Activated naive CD8-positive, alpha-beta T cell (primary cell): Measurements from ENCODE around the gene ACTR1B.
"Not testable (repeated sequence)": the region's sequence is repeated elsewhere in the genome, so short reads cannot be mapped to it uniquely, and the experiment has no call there.

ENCODE experiments used
- H3K27ac Mint-ChIP-seq: one replicate; pipeline ENCODE4 v1.8.0; 2021; ENCODE audit warnings: mixed read lengths
- H3K27me3 Mint-ChIP-seq: one replicate; pipeline ENCODE4 v1.8.0; 2021; ENCODE audit warnings: mixed read lengths
- H3K36me3 Mint-ChIP-seq: one replicate; pipeline ENCODE4 v1.8.0; 2021; ENCODE audit warnings: mixed read lengths
- H3K4me1 Mint-ChIP-seq: one replicate; pipeline ENCODE4 v1.8.0; 2021; ENCODE audit warnings: low read depth, mixed read lengths
- H3K4me3 Mint-ChIP-seq: one replicate; pipeline ENCODE4 v1.8.0; 2021; ENCODE audit warnings: mild to moderate bottlenecking, mixed read lengths
- H3K9me3 Mint-ChIP-seq: one replicate; pipeline ENCODE4 v1.8.0; 2021; ENCODE audit warnings: low read depth, mixed read lengths

ACTR1B gene

DNA sequence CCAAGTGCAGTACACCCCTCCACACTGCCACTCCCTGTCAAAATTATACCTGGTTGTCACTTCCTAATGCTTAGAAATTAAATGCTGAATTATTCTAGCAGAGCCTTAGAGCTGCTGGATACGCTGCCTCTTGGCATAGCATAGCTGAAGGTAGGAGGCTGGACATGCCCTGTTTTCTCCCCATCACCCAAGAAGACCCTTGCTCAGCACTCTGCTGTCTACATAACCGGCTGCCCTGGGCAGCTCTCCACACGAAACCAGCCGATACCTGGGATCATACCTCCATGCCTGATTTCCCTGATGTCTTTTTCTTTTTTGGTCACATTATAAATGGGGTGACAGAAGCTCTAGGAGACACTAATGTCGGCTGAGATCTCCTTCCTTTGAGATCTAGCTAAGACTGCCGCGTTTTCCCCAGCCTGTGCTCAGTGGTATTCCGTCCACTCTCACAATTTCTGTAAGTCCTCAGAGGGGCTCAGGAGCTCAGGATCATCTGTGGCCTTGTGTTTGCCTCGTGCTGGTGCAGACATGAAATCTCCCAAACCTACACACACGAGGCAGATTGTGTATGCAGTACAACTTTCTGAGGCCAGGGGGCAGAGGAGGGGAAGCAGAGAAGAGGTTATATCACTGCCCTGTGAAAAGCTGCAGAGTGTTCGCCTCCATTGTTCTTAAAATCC lies 36.1 kb upstream of the ACTR1B start:
- Mint-ChIP-seq H3K4me3 (no peak overlapping the region), H3K36me3 (no peaks in the 10 kb centered on the region), H3K27me3 (no peaks in the 10 kb centered on the region), H3K4me1 (peaks cover 6% of the 10 kb centered on the region), H3K9me3 (no peaks in the 10 kb centered on the region), H3K27ac (no peak overlapping the region)

DNA sequence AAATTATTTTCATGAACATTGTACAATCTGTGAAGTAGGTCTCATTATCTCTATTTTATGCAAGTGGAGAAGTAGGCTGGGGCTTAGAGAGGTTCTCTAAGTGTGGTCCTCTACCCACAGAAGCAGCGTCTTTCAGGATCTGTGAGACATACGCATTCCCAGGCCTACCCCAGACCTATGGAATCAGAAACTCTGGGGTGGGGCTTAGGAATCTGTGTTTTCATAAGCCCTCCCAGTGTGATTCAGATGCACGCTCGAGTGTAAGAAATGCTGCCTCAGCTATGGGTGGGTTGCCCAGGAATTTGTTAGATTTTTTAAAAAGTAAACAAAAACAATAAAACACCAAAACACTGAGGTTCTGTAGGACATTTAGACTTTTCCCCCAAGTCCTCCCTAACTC lies 34.7 kb upstream of the ACTR1B start:
- no peaks in the 10 kb centered on the region for H3K36me3 Mint-ChIP-seq
- no peak overlapping the region for H3K4me3 Mint-ChIP-seq
- no peaks in the 10 kb centered on the region for H3K9me3 Mint-ChIP-seq
- H3K4me1 Mint-ChIP-seq = peaks cover 6% of the 10 kb centered on the region
- no peaks in the 10 kb centered on the region for H3K27me3 Mint-ChIP-seq
- no peak overlapping the region for H3K27ac Mint-ChIP-seq

DNA sequence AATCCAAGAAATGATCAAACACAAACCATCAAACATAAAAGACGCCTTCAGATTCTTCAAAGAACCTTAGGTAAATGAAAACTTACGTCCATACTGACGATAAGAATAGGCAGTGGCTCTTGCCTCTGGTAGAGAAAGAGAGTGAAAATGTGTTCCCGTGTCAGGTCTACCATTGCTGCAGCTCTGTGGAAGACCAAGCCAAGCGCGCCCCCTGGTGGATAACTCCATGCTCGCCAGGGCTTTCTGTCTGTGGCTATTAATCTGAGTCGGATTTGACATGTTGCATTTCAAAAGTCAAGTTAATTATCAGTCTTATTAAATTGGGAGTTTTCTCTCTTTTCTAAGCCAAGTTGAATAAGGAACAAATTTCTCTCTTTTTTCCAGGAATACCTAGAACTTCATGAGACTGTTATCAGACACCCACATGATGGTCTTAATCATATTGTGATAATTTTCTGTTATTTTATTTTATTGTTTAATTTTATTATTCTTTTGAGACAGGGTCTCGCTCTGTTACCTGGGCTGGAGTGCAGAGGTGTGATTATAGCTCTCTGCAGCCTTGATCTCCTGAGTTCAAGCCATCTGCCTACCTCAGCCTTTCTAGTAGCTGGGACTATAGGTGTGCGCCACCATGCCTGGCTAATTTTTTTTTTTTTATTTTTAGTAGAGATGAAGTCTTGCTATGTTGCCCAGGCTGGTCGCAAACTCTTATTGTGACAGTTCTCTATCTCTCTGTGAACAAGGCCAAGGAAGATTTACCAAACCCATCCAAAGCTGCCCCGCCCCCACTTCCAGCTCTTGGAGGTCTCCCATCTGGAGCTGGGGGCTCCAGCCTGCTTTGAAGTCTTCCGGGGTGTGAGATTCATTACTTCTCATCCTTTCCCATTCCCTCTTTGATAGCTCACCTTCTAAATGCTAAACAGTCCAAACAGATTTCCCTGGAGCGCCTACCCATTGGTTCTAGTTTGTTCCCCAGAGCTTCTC lies 33.7 kb upstream of the ACTR1B start:
- Mint-ChIP-seq H3K4me3 (no peak overlapping the region), H3K36me3 (no peaks in the 10 kb centered on the region), H3K9me3 (no peaks in the 10 kb centered on the region), H3K27me3 (no peaks in the 10 kb centered on the region), H3K4me1 (peaks cover 6% of the 10 kb centered on the region), H3K27ac (no peak overlapping the region)

DNA sequence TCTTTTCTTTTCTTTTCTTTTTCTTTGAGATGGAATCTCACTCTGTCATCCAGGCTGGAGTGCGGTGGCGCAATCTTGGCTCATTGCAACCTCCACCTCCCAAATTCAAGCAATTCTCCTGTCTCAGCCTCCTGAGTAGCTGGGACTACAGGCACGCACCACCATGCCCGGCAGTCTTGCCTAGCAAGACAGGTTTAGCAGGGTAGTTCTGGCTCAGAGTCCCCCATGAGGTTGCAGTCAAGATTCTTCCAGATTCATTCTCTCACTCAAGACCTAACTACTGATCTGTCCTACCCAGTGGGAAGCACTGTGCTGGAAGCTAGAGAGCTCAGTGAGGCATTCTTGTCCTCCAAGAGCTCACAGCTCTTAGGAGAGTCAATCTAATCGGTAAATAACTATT lies 31.9 kb upstream of the ACTR1B start:
- H3K4me1 Mint-ChIP-seq = peaks cover 6% of the 10 kb centered on the region
- H3K27ac Mint-ChIP-seq = no peak overlapping the region
- no peak overlapping the region for H3K4me3 Mint-ChIP-seq
- H3K9me3 Mint-ChIP-seq = no peaks in the 10 kb centered on the region
- H3K36me3 Mint-ChIP-seq = no peaks in the 10 kb centered on the region
- H3K27me3 Mint-ChIP-seq = no peaks in the 10 kb centered on the region

DNA sequence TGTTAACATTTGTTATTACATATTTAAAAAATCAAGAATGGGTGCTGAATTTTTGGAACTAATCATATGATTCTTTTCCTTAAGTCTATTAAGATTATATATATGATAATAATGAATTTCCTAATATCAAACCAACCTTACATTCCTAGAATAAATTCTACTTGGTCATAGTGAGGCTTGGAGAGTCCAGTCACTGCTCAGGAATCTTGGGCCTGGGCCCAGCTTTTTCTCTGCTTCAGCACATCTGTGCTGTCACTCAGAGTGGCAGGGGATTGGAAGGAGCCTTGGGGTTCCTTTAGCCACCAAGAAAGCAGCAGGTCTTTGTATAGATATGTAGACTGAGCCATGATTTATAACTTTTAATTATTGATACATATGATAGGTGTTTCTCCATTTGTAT lies 29.6 kb upstream of the ACTR1B start:
- no peaks in the 10 kb centered on the region for H3K9me3 Mint-ChIP-seq
- H3K36me3 Mint-ChIP-seq = no peaks in the 10 kb centered on the region
- H3K4me3 Mint-ChIP-seq = no peak overlapping the region
- no peaks in the 10 kb centered on the region for H3K27me3 Mint-ChIP-seq
- no peak overlapping the region for H3K27ac Mint-ChIP-seq
- H3K4me1 Mint-ChIP-seq = peaks cover 9% of the 10 kb centered on the region

DNA sequence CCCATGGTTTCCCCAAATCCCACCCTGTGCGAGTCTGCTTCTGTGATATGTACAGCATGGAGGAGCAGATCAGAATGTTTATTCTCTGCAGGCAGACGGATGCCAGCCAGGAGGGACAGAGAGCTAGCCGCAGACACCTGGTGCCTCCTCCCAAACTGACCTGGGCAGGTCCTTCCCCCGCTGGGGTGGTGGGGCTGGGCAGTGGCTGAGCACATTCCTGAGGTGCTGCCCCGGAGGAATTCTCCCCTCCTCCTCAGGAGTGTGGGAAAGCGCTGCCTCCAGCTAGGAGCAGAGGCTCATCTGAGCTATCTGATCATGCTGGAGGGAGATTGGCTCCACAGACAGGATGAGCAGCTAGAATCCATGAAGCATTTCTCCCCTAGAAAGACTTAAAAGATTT lies 27.3 kb upstream of the ACTR1B start:
- no peaks in the 10 kb centered on the region for H3K27me3 Mint-ChIP-seq
- no peaks in the 10 kb centered on the region for H3K9me3 Mint-ChIP-seq
- no peak overlapping the region for H3K27ac Mint-ChIP-seq
- no peak overlapping the region for H3K4me3 Mint-ChIP-seq
- no peaks in the 10 kb centered on the region for H3K36me3 Mint-ChIP-seq
- H3K4me1 Mint-ChIP-seq = peaks cover 10% of the 10 kb centered on the region

DNA sequence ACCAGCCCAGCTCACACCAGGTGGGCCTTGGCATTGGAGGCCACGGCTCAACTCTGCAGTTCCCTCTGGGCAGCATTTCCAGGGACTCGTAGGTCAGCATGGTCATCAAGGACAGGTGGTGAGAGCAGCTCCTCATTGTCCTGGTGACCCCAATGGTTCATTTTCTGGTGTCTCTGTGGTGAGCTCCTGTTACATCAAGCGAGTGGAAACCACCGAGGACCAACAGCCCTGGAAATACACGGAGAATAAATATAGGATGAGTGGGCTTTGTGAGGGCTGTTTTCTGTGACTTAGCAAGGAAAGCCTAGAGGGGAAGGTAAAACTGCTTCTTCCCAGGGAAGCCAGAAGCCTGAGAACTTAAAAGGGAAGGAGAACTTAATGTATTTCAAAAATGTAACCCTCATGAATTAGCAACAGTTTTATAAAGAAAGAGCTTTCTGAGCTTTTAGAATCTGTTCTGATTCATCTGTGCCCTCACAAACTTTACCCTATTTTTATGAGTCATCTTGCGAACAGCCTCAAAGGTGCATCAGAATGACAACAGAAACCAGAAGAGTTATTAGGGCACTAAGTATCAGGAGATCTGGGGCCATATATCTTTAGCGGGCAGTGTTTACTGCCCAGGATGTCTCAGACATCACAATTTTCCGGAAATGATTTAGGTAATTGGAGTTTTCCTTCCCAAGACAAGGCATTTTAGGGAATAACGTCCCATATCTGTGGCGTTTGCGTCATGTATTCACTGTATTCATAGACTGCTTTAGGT lies 24.4 kb upstream of the ACTR1B start:
- no peak overlapping the region for H3K4me3 Mint-ChIP-seq
- peaks cover 2% of the 10 kb centered on the region for H3K36me3 Mint-ChIP-seq
- peaks cover 10% of the 10 kb centered on the region for H3K4me1 Mint-ChIP-seq
- peak overlapping the region; percentile 64 for H3K27ac Mint-ChIP-seq
- H3K9me3 Mint-ChIP-seq = no peaks in the 10 kb centered on the region
- H3K27me3 Mint-ChIP-seq = no peaks in the 10 kb centered on the region

DNA sequence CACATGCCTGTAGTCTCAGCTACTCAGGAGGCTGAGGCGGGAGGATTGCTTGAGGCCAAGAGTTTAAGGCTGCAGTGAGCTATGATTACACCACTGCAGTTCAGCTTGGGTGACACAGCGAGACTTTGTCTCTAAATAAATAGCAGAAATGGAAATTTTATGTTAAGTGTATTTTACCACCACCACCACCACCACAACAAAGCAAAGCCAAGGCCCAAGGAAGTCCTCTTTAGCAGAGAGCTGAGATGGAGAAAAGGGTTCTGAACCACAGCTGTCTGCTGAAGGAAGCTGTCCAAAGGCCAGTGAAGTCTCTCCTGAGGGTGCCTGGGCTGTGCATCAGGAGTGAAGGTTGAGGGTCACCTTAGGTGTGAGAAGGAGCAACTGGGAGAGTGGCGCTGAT lies 23.4 kb upstream of the ACTR1B start:
- not testable (repeated sequence) for H3K4me1 Mint-ChIP-seq, H3K9me3 Mint-ChIP-seq, H3K27me3 Mint-ChIP-seq, H3K4me3 Mint-ChIP-seq, H3K36me3 Mint-ChIP-seq
- peak overlapping the region; percentile 16 for H3K27ac Mint-ChIP-seq

DNA sequence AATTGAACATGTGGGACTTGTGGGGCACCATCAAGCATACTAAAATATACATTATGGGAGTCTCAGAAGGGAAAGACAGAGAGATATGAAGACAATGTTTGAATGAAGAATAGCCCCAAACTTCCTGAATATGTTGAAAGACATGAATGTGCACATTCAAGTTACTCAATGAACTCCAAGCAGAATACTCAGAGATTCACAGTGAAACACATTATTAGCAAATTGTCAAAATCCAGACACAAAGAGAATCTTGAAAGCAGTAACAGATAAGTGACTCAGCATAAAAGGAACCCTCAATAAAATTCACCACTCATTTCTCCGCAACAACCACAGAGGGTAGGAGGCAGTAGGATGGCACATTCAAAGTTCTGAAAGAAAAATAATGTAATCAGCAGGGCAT lies 14.5 kb upstream of the ACTR1B start:
- no peaks in the 10 kb centered on the region for H3K27me3 Mint-ChIP-seq
- H3K9me3 Mint-ChIP-seq = no peaks in the 10 kb centered on the region
- H3K36me3 Mint-ChIP-seq = peaks cover 5% of the 10 kb centered on the region
- H3K27ac Mint-ChIP-seq = no peak overlapping the region
- H3K4me1 Mint-ChIP-seq = peaks cover 17% of the 10 kb centered on the region
- H3K4me3 Mint-ChIP-seq = no peak overlapping the region

DNA sequence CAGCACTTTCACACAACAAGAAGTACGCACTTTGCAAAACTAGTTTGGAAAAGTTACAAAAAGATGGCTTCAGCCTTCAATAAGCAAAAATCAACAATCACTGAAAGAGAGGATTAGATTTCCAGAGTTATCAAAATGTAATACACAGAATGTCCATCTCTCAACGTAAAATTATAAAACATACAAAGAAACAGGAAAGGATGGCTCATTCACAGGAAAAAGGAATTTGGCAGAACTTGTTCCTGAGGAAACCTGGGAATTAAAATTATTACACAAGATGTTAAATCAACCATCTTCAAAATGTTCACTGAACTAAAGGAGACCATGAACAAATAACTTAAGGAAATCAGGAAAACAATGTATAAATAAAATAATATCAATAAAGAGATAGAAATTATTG lies 13.6 kb upstream of the ACTR1B start:
- Mint-ChIP-seq H3K27me3 (no peaks in the 10 kb centered on the region), H3K4me3 (no peak overlapping the region), H3K27ac (no peak overlapping the region), H3K4me1 (peaks cover 21% of the 10 kb centered on the region), H3K36me3 (peaks cover 5% of the 10 kb centered on the region), H3K9me3 (no peaks in the 10 kb centered on the region)

DNA sequence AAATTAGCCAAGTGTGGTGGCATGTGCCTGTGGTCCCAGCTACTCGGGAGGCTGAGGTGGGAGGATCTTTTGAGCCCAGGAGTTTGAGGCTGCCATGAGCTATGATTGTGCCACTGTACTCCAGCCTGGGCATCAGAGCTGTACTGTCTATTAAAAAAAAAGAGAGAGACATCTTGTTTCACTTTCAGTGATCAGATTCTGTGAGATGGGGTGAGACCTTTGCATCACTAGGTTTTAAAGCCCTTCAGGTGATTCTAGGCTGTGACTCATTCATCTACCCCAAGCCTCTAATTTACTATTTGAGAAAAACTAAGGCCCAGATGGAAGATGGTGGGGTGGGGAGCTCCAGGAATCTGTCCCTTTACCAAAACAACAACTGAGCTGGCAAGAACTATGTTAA lies 12.8 kb upstream of the ACTR1B start:
- no peaks in the 10 kb centered on the region for H3K9me3 Mint-ChIP-seq
- no peak overlapping the region for H3K27ac Mint-ChIP-seq
- peaks cover 5% of the 10 kb centered on the region for H3K36me3 Mint-ChIP-seq

DNA sequence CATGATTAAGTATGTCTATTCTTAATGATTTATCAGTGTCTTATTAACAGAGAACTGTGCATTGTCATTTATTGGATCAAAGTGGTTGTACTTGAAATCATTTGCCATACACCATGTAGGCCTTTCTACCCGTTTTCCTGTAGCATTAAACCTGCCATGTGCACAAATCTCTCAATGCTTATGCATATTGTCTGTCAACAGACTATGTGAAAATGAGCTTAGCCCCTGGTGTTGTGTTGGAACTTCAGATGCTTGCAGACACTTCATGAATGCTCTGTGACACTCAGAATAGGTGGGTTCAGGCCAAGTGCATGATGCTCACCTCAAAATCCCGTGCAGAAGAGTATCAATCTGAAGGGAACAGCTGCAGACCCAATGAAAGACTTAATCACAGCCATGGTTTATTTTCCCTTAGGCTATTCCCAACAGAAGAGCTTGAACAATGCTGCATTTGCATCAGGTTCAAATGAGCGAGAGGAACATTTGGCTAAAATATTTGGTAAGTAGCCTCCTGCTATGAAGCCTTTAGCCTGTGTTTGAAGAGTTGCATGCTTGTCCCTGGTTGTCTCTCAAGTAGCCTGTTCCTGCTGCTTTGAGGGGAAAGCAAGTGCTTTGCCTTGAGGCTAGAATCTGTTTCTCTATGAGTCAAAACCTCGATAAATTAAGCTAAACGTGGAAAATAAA lies 11.7 kb upstream of the ACTR1B start:
- no peak overlapping the region for H3K4me3 Mint-ChIP-seq
- H3K36me3 Mint-ChIP-seq = peaks cover 5% of the 10 kb centered on the region
- no peaks in the 10 kb centered on the region for H3K9me3 Mint-ChIP-seq

More for the DNA sequence above, 12.8 kb upstream of the ACTR1B start:
- peaks cover 21% of the 10 kb centered on the region for H3K4me1 Mint-ChIP-seq
- H3K27me3 Mint-ChIP-seq = no peaks in the 10 kb centered on the region
- no peak overlapping the region for H3K4me3 Mint-ChIP-seq

DNA sequence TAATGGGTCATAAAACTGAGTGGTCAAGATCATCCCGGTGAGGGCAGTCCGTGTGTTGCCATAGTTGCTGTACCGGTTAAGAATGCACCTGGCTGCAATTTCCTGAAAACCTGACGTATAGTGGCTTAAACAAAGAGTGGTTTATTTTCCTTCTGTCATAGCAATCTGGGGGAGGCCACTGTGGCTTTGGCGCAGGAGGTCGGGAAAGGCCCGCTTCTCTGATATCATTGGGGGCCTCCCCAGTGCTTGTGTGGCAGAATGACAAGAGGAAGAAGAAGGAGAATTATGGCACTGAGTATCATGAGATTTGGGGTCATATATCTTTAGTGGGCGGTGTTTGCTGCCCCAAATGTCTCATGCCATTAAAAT lies 10.1 kb upstream of the ACTR1B start:
- H3K4me1 Mint-ChIP-seq = peaks cover 21% of the 10 kb centered on the region
- peaks cover 3% of the 10 kb centered on the region for H3K36me3 Mint-ChIP-seq
- H3K4me3 Mint-ChIP-seq = peak overlapping the region; percentile 18
- peak overlapping the region; percentile 70 for H3K27ac Mint-ChIP-seq
- no peaks in the 10 kb centered on the region for H3K9me3 Mint-ChIP-seq
- H3K27me3 Mint-ChIP-seq = no peaks in the 10 kb centered on the region

More for the DNA sequence above, 11.7 kb upstream of the ACTR1B start:
- H3K4me1 Mint-ChIP-seq = peaks cover 21% of the 10 kb centered on the region
- H3K27ac Mint-ChIP-seq = no peak overlapping the region
- no peaks in the 10 kb centered on the region for H3K27me3 Mint-ChIP-seq

DNA sequence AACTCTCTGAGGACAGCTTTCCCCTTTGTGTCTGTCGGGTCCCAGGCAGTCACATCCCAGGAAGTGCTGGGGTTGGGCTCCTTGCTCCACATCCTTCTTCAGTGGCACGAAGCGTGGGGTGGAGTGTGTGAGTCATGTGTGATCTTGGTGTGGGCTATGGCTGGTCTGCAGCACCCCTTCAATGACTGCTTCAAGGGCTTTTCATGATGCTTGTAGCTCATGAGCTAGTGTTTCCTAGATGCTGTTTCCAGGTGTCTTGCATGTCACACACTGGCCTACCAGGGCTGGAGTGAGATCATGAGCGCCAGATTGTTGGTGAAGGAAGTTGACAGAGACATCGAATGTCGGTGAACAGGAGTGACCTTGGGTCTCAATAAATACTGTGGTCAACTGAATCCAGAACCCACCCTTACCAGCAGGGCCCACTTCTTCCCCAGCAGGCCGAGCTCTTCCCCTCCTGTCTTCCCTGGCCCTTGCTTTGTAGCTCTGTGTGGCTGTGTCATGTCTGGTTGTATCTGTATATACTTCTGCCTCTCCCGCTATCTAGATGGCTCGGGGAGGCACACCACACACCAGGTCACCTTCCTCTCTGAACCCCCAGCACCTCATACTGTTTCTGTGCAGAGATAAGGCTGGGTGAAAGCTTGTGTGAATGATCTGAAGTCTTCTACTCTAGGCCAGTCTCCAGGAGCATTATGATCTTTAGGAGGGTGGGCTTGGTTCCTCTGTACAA lies 9.5 kb upstream of the ACTR1B start:
- H3K4me1 Mint-ChIP-seq = peaks cover 21% of the 10 kb centered on the region
- H3K27me3 Mint-ChIP-seq = no peaks in the 10 kb centered on the region
- peak overlapping the region; percentile 18 for H3K4me3 Mint-ChIP-seq
- H3K27ac Mint-ChIP-seq = peak overlapping the region; percentile 70
- no peaks in the 10 kb centered on the region for H3K9me3 Mint-ChIP-seq
- peaks cover 3% of the 10 kb centered on the region for H3K36me3 Mint-ChIP-seq
